Kidney epithelial cell (primary cell): ENCODE measurements around the gene TENM3. TPM values are rescaled to one million over a fixed set of nuclear protein-coding genes. Genes with fewer than 3 reads are reported as not detected.

Experiments used
- DNase-seq: peaks from one replicate; pipeline ENCODE4 v3.0.0-alpha.2; 2010; ENCODE audit warnings: low read depth
- H3K27me3 ChIP-seq: 2 replicates; pipeline ENCODE4 v1.6.0; 2011; ENCODE audit warnings: low read length; ENCODE audit not compliant: control insufficient read depth, insufficient read depth
- H3K36me3 ChIP-seq: 2 replicates; pipeline ENCODE4 v1.5.1; 2011; ENCODE audit warnings: low read length; ENCODE audit not compliant: control insufficient read depth, insufficient read depth
- H3K4me3 ChIP-seq: 2 replicates; pipeline ENCODE4 v1.5.1; 2011; ENCODE audit warnings: low read depth, mild to moderate bottlenecking, control low read depth, low read length
- CTCF ChIP-seq: IDR thresholded peaks from 2 replicates; pipeline ENCODE4 v1.5.1; 2011; ENCODE audit warnings: mild to moderate bottlenecking, moderate library complexity, low read length, control low read depth, inconsistent platforms; ENCODE audit not compliant: insufficient read depth, poor library complexity, severe bottlenecking
- total RNA-seq: library from RNA; depleted of rRNA; stranded (reverse); fragments of >200 nt; gene quantifications from 2 replicates; pipeline ENCODE4 v1.2.3, GENCODE V29; 2015

The TENM3 gene
- total RNA-seq, 1 donor from 2014 or later: 11.2 TPM

GRCh38 chr4:182662551-182662950 is 419.3 kb downstream of the TENM3 start:
- no peak overlapping the region for H3K4me3 ChIP-seq
- H3K27me3 ChIP-seq: no peaks in the 10 kb centered on the region
- no peak for DNase-seq
- TF ChIP-seq CTCF: no peak
- H3K36me3 ChIP-seq: peaks cover 1% of the 10 kb centered on the region

GRCh38 chr4:182671231-182671630 is 428.0 kb downstream of the TENM3 start:
- no peak for TF ChIP-seq CTCF

GRCh38 chr4:182671749-182672148 is 428.5 kb downstream of the TENM3 start:
- Histone ChIP-seq H3K4me3 (no peak overlapping the region), H3K36me3 (no peaks in the 10 kb centered on the region), H3K27me3 (no peaks in the 10 kb centered on the region)
- no peak for DNase-seq
- TF ChIP-seq CTCF: no peak

More at GRCh38 chr4:182671231-182671630, 428.0 kb downstream of the TENM3 start:
- no peak for DNase-seq
- no peaks in the 10 kb centered on the region for H3K36me3 ChIP-seq
- no peak overlapping the region for H3K4me3 ChIP-seq
- H3K27me3 ChIP-seq: no peaks in the 10 kb centered on the region

- TF ChIP-seq CTCF: no peak
- H3K36me3 ChIP-seq: no peaks in the 10 kb centered on the region
- no peak overlapping the region for H3K4me3 ChIP-seq
- DNase-seq: no peak
- H3K27me3 ChIP-seq: no peaks in the 10 kb centered on the region
Measured at GRCh38 chr4:182678590-182678989, 435.4 kb downstream of the TENM3 start.

GRCh38 chr4:182679533-182679932 is 436.3 kb downstream of the TENM3 start:
- Histone ChIP-seq H3K36me3 (no peaks in the 10 kb centered on the region), H3K4me3 (no peak overlapping the region), H3K27me3 (no peaks in the 10 kb centered on the region)
- TF ChIP-seq CTCF: no peak
- DNase-seq: no peak

- DNase-seq: no peak
- no peak overlapping the region for H3K4me3 ChIP-seq
- no peak for TF ChIP-seq CTCF
Measured at GRCh38 chr4:182680234-182680653, 437.0 kb downstream of the TENM3 start.

More at GRCh38 chr4:182680234-182680653, 437.0 kb downstream of the TENM3 start:
- Histone ChIP-seq H3K27me3 (no peaks in the 10 kb centered on the region), H3K36me3 (no peaks in the 10 kb centered on the region)
